Tibial artery (tissue), 4 donors: ENCODE data around the gene SLC47A1.

Experiments used
- DNase-seq, 2 donors: peaks; one replicate each; pipeline ENCODE4 v3.0.0-alpha.2; 2019
- H3K27ac ChIP-seq, 2 donors: fragments of 200-600 bp; sonication (generic) in 1 of 2; 1 replicate in 1 of 2; 2 replicates in 1 of 2; pipeline ENCODE4 v1.5.1; 2018 to 2019; ENCODE audit warnings: mild to moderate bottlenecking in 1 of 2
- H3K27me3 ChIP-seq, 2 donors: fragments of 200-600 bp; sonication (generic) in 1 of 2; one replicate each; pipeline versions ENCODE4 v1.5.1 to v1.6.0; 2016 to 2019
- H3K36me3 ChIP-seq, 3 donors: fragments of 200-600 bp; sonication (generic) in 2 of 3; one replicate each; pipeline ENCODE4 v1.5.1; 2016 to 2019; ENCODE audit warnings: mild to moderate bottlenecking in 2 of 3
- H3K4me1 ChIP-seq, 4 donors: fragments of 200-600 bp; sonication (generic) in 2 of 4; 1 replicate in 3 of 4; 2 replicates in 1 of 4; pipeline ENCODE4 v1.5.1; 2016 to 2019
- H3K4me3 ChIP-seq, 2 donors: fragments of 200-600 bp; sonication (generic) in 1 of 2; 1 replicate in 1 of 2; 2 replicates in 1 of 2; pipeline ENCODE4 v1.5.1; 2018 to 2019; ENCODE audit warnings: mild to moderate bottlenecking in 2 of 2
- H3K9me3 ChIP-seq, 3 donors: fragments of 200-600 bp; sonication (generic) in 1 of 3; one replicate each; pipeline ENCODE4 v1.5.1; 2016 to 2019
- intact Hi-C: fragments of 100-400 bp; cut with DNase I; formaldehyde crosslinking; loops from one replicate; pipeline ENCODE4 v1.15.0; 2023; ENCODE audit warnings: low total_unique reads
- TF ChIP-seq, protein P1 (sequence below), 2 experiments: fragments of 200-600 bp in 1 of 2; fragments of 450-650 bp in 1 of 2; IDR thresholded peaks; one replicate each; pipeline ENCODE4 v1.5.1; 2017 to 2019; ENCODE audit warnings: antibody characterized with exemption in 2 of 2, mild to moderate bottlenecking in 1 of 2, moderate library complexity in 1 of 2

Gene SLC47A1

GRCh38 chr17:19554393-19554792 is 20.7 kb downstream of the SLC47A1 start:
- Histone ChIP-seq H3K9me3 (no peaks in the 10 kb centered on the region), H3K4me1 (peaks cover 0 to 45% (median 27%) of the 10 kb centered on the region in 4 donors), H3K27me3 (no peaks in the 10 kb centered on the region), H3K27ac (peak overlapping the region; percentile 80), H3K4me3 (no peak overlapping the region), H3K36me3 (no peaks in the 10 kb centered on the region)
- TF ChIP-seq, protein P1, sequence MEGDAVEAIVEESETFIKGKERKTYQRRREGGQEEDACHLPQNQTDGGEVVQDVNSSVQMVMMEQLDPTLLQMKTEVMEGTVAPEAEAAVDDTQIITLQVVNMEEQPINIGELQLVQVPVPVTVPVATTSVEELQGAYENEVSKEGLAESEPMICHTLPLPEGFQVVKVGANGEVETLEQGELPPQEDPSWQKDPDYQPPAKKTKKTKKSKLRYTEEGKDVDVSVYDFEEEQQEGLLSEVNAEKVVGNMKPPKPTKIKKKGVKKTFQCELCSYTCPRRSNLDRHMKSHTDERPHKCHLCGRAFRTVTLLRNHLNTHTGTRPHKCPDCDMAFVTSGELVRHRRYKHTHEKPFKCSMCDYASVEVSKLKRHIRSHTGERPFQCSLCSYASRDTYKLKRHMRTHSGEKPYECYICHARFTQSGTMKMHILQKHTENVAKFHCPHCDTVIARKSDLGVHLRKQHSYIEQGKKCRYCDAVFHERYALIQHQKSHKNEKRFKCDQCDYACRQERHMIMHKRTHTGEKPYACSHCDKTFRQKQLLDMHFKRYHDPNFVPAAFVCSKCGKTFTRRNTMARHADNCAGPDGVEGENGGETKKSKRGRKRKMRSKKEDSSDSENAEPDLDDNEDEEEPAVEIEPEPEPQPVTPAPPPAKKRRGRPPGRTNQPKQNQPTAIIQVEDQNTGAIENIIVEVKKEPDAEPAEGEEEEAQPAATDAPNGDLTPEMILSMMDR (IDR thresholded peaks at IDR 0.05): peak in 1 of 2 experiments; percentile 11
- no peak for DNase-seq
- intact Hi-C loops: no loop called here

DNA sequence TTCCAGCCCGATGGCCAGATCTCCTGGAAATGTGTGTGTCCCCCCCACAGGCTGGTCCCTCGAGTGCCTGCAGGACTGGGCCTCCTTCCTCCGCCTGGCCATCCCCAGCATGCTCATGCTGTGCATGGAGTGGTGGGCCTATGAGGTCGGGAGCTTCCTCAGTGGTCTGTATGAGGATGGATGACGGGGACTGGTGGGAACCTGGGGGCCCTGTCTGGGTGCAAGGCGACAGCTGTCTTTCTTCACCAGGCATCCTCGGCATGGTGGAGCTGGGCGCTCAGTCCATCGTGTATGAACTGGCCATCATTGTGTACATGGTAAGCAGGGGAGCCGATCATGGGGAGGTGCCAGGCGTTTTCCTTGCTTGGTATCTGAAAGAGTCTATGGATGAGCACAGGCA is 22.1 kb downstream of the SLC47A1 start:
- no peak overlapping the region for H3K4me3 ChIP-seq
- no peaks in the 10 kb centered on the region for H3K36me3 ChIP-seq
- TF ChIP-seq, protein P1 (IDR thresholded peaks at IDR 0.05): no peak
- H3K9me3 ChIP-seq: no peaks in the 10 kb centered on the region
- intact Hi-C loops: no loop called here
- no peaks in the 10 kb centered on the region for H3K27me3 ChIP-seq
- no peak for DNase-seq
- peaks cover 0 to 44% (median 27%) of the 10 kb centered on the region in 4 donors for H3K4me1 ChIP-seq
- H3K27ac ChIP-seq: no peak overlapping the region

GRCh38 chr17:19558946-19559345 is 25.3 kb downstream of the SLC47A1 start:
- H3K9me3 ChIP-seq: no peaks in the 10 kb centered on the region
- H3K4me3 ChIP-seq: no peak overlapping the region
- DNase-seq: no peak
- intact Hi-C loops: no loop called here
- no peak overlapping the region for H3K27ac ChIP-seq
- no peaks in the 10 kb centered on the region for H3K36me3 ChIP-seq
- no peaks in the 10 kb centered on the region for H3K27me3 ChIP-seq
- H3K4me1 ChIP-seq: peaks cover 0 to 12% (median 4%) of the 10 kb centered on the region in 4 donors
- TF ChIP-seq, protein P1 (IDR thresholded peaks at IDR 0.05): no peak

DNA sequence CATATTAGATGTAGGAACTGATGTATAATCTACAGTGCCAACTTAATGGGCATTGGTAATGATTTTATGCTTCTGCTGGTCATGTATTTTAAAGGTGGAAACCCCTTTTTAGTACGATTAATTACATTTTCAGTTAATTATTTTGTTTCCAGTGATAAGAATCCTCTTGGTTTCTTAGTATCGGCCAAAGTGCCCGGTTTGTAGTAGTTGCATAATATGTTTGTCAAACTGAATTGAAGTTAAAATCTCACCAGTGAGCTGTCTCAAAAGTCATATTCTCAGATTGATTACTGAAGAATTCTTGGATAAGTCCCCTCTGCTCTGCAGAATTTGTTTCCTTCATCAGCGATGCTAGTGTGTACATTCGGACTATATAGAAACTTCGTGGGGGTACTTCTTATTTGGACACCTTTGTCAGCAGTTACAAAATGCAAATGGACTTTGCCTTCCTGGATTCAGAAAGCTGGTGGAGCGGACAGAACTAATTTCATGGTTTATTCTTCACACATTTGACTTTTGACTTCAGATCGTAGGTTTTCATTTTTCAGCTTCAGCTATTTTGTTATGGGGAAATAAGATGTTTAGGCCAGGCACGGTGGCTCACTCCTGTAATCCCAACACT is 28.2 kb downstream of the SLC47A1 start:
- Histone ChIP-seq H3K27me3 (no peaks in the 10 kb centered on the region), H3K27ac (no peak overlapping the region), H3K9me3 (no peaks in the 10 kb centered on the region), H3K36me3 (no peaks in the 10 kb centered on the region), H3K4me3 (no peak overlapping the region), H3K4me1 (no peaks in the 10 kb centered on the region)
- TF ChIP-seq, protein P1 (IDR thresholded peaks at IDR 0.05): no peak
- intact Hi-C loops: no loop called here
- DNase-seq: no peak

- Histone ChIP-seq H3K4me3 (no peak overlapping the region), H3K9me3 (no peaks in the 10 kb centered on the region), H3K27ac (no peak overlapping the region), H3K36me3 (peaks cover 0 to 6% (median 0%) of the 10 kb centered on the region in 3 donors), H3K4me1 (no peaks in the 10 kb centered on the region), H3K27me3 (no peaks in the 10 kb centered on the region)
- TF ChIP-seq, protein P1 (IDR thresholded peaks at IDR 0.05): no peak
- intact Hi-C loops: no loop called here
- DNase-seq: no peak
Measured at GRCh38 chr17:19565817-19566575, 32.3 kb downstream of the SLC47A1 start.
